UCSD-AML1 (cell line): ENCODE results near the gene SLC27A4.

Experiments
- DNase-seq: peaks from one replicate; lab custom pipeline; 2025; ENCODE audit not compliant: unreplicated experiment; lab: John Stamatoyannopoulos, UW

The SLC27A4 gene

DNA sequence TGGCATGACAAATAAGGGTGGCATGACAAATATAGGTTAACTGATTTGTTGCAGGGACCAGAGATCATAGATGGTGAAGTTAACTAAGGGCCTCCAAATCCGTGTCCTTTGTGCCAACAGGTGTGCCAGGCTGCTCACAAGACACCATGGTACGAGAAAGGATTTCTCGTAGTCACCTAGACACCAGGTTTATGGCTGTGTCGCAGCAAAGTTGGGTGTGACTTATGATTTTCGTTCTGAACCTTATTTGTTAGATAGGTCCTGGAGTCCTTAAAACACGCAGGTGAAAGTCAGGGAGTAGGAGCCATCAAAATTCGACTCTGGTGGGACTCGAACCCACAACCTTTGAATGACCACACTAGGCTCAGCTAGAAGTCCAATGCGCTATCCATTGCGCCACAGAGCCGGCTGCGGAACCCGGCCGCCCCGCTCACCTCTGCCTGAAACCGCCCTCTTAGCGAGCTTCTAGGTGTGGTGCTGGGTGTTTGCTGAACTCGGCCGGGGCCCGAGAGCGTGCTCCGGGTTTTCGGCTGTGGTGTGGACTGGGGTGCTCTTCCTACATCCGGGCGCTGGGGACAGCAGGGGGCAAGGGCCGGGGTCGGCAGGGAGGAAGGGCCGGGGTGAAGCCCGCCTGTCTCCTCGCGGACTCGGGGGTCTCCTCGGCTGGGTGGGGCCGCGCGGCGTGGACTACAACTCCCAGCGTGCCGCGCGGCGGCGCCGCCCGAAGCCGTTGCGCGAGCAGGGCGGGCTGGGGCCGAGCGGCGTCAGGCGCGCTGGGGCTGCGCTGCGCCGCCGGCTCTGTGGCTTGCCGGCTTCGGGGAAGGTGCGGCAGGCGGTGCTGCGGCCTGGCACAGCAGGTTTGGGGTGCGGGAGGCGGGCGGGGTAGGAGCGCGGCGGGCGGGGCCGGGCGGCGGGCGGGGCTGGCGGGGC is at the start of gene SLC27A4:
Gene SLC27A4 (plus strand): TSS at position 767 of the 930 bp plus-strand sequence. CDS start 2,606 bp downstream, outside the sequence.
- DNase-seq: peak; percentile 76

DNA sequence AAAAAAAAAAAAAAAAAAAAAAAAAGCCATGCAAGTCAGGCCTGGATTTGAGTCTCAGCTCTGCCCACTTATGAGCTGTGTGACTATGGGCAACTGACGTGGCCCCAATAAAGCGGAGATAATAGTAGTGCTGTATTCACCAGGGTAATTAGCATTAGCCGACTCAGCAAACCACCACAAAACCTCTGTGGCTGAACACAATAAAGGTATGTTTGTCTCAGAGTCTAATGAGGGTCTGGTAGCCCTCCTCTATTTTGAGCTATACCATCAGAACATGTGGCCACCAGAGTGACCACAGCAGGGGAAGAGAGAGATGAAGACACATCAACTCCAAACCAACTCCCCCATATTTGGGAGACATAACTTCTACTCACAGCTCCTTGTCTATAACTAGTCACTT is 48.3 kb upstream of the SLC27A4 start:
- DNase-seq: no peak

- no peak for DNase-seq
Measured at GRCh38 chr9:128293091-128293490, 47.2 kb upstream of the SLC27A4 start.

- DNase-seq: no peak
Measured at GRCh38 chr9:128294142-128294541, 46.2 kb upstream of the SLC27A4 start.

GRCh38 chr9:128296340-128297220 is 43.7 kb upstream of the SLC27A4 start:
- no peak for DNase-seq

- DNase-seq: no peak
Measured at GRCh38 chr9:128297221-128297773, 43.0 kb upstream of the SLC27A4 start.

DNA sequence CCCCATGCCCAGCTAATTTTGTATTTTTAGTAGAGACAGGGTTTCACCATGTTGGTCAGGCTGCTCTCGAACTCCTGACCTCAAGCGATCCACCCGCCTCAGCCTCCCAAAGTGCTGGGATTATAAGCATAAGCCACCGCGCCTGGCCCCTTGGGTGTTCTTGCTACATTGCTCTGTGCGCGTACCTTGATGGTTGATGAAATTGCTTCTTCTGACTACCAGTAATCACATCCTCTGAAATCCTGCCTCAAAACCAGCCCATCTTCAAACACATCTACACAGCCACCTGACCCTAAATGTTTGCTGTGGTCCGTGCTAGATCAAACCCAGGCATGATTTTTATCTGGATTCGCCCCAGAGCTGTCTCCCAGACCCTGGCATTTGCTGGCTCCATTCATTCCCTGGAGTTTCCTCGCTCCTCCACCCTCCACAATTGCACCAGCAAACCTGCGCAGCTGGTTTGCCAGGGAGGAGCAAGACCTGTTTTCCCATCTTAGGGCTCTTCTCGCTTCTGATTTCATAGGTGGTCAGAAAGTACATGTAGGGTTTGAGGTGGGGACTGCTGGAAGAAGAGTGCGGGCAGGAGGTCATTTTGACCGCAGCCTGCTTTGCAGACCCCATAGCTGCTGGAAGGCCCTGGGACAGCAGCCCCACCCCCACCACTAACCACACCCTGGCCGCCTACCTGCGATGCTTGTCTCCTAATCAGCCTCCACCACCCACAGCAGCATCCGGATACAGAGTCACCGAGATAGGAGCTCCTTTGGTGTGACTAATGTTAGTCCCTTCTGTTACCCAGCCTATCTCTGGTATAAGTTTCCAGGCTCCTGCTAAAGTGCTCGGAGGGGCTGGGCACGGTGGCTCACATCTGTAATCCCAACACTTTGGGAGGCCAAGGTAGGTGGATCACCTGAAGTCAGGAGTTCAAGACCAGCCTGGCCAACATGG is 41.5 kb upstream of the SLC27A4 start:
- DNase-seq: no peak

- no peak for DNase-seq
Measured at GRCh38 chr9:128304136-128304970, 36.0 kb upstream of the SLC27A4 start.

GRCh38 chr9:128304971-128305288 is 35.4 kb upstream of the SLC27A4 start:
- no peak for DNase-seq

- no peak for DNase-seq
Measured at GRCh38 chr9:128309551-128309950, 30.8 kb upstream of the SLC27A4 start.

- no peak for DNase-seq
Measured at GRCh38 chr9:128310461-128310860, 29.9 kb upstream of the SLC27A4 start.

DNA sequence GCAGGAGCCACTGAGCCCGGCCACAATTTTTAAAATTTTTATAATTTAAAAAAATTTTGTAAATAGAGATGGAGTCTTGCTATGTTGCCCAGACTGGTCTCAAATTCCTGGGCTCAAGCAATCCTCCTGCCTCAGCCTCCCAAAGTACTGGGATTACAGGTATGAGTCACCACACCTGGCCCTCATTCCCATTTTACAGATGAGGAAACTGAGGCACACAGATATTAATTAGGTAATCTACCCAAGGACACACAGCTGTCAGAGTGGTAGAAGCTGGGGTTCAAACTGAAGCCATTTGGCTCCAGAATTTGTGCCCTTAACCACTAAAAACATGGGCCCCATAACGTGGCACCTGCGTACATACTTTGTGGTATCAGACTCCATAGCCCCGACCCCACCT is 25.6 kb upstream of the SLC27A4 start:
- DNase-seq: no peak

DNA sequence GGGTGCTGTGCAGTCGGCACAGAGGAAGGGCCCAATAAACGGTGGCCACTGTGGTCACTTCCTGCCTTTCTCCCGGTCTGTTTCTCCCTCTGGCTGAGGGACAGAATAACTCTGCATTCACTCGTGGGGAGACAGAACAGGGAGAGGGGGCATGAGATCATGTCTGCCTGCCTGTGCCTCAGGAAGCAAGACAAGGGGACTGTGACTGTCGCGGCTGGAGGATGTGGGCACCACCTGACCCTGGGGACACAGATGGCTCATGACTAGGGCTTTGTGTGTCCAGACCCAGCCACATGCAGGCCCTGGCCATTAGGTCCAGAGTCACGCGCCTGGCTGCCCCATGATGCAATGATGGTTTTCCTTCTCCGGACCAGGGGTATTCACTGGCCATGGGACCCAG is 23.9 kb upstream of the SLC27A4 start:
- peak; percentile 24 for DNase-seq

DNA sequence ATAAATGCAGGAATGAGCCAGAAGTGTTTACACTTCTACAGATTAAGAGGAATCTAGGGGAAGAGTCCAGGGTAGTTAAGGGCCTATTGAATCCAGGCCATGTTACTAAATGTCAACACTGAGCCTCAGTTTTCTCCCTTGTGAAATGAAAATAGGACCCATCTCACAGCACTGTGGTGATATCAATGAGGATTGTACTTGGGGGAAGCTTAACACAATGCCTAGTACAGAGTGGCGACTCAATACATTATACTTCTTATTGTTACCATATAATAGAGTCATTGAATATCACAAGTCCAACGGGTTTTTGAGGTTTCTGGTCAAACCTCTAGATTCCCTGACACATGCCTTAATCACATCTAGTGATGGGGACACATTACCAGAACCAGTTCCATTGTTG is 22.7 kb upstream of the SLC27A4 start:
- DNase-seq: no peak

- DNase-seq: no peak
Measured at GRCh38 chr9:128321343-128321742, 19.0 kb upstream of the SLC27A4 start.

DNA sequence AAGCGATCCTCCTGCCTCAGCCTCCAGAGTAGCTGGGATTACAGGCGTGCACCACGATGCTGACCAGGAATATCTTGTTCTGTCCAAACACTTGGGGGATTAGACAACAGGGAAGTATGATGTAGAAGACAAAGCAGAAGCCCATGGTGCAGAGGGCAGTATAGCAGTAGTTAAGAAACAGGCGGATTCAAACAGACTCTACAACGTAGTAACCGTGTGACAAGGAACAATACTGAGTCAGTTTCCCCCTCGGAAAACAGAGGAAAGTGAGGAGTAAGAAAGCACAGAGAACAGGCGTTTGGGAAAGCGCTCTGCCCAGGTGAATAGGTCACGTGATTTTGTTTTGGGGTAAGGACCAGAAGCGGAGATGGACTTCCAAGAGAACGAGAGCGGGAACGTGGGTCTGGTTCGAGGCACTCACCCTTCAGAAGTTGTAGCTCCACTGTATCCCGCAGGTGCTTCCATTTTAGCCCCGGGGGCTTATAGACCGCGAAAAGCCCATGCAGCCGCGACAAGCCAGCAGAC is 18.4 kb upstream of the SLC27A4 start:
- no peak for DNase-seq

DNA sequence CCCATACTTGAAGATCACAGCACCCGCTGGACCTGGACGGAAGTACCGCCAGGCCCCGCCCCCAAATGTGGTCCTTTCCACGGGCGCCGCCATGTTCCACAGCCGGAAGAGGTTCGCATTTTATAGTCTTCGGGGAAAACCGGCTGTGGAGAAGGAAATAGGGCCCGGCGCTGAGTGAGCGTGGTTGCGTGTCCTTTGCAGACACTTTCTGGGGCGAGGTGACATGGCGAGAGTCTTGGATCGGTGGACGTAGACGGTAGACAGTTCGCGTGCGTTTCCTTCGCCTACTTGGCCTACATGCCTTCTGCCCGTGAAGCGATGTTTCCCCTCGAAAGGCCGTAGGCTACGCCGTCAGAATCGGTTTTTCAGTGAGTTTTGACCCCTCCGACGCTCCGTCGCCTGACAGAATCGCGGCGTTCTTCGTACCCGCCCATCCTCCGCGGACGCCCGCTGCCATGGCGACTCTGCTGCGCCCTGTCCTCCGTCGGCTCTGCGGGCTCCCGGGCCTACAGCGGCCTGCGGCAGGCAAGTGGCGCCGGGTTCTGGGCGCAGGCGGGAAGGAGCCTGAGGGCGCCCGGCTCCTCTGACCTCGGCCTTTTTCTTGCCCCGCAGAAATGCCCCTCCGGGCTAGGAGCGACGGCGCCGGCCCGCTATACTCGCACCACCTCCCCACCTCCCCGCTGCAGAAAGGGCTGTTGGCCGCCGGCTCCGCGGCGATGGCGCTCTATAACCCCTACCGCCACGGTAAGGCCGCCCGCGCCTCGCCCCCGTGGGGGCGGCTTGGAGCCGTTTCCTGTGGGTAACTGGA is 17.7 kb upstream of the SLC27A4 start, which contains the start of the genes COQ4 and TRUB2:
Gene COQ4 (plus strand): TSS at position 436 of the 808 bp plus-strand sequence. CDS start 20 bp downstream, at position 456.
Gene TRUB2 (minus strand): TSS at position 44 of the 808 bp plus-strand sequence. CDS start 39 bp downstream, at position 5.
- peak; percentile 94 for DNase-seq

DNA sequence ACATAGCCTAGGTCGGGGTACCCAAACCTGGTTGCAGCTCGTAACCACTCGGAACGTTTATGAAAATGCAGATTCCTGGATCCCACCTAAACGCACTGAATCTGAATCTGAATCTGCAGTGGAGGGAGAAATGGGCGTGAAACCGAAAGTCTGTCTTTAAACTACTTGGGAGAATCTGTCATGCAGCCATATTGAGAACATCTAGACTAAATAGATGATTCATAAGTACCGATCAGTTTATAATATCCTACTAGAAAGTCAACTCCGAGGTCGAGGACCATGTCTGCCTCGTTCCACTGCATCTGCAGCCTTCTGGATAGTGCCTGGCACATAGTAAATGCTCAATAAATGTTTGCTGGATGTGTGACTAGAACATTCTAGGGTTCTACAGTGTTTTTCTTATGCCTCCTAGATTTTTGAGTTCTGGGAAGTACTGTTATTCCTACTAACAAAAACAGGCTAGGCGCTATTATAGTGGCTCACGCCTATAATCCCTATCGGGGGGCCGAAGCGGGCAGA is 17.1 kb upstream of the SLC27A4 start:
- no peak for DNase-seq
